C4-2B (cell line): Measurements from ENCODE around the gene L1CAM.

Experiments
- H3K27ac ChIP-seq: fragments of 450-650 bp; 2 replicates; pipeline ENCODE4 v1.5.1; 2017
- ZFX ChIP-seq: fragments of 450-650 bp; IDR thresholded peaks from 2 replicates; pipeline ENCODE4 v1.6.1; 2017
- TF ChIP-seq, protein P1 (sequence below): fragments of 450-650 bp; conservative IDR thresholded peaks from 2 replicates; pipeline ENCODE4 v1.5.1; 2017; ENCODE audit warnings: mild to moderate bottlenecking

The L1CAM gene

DNA sequence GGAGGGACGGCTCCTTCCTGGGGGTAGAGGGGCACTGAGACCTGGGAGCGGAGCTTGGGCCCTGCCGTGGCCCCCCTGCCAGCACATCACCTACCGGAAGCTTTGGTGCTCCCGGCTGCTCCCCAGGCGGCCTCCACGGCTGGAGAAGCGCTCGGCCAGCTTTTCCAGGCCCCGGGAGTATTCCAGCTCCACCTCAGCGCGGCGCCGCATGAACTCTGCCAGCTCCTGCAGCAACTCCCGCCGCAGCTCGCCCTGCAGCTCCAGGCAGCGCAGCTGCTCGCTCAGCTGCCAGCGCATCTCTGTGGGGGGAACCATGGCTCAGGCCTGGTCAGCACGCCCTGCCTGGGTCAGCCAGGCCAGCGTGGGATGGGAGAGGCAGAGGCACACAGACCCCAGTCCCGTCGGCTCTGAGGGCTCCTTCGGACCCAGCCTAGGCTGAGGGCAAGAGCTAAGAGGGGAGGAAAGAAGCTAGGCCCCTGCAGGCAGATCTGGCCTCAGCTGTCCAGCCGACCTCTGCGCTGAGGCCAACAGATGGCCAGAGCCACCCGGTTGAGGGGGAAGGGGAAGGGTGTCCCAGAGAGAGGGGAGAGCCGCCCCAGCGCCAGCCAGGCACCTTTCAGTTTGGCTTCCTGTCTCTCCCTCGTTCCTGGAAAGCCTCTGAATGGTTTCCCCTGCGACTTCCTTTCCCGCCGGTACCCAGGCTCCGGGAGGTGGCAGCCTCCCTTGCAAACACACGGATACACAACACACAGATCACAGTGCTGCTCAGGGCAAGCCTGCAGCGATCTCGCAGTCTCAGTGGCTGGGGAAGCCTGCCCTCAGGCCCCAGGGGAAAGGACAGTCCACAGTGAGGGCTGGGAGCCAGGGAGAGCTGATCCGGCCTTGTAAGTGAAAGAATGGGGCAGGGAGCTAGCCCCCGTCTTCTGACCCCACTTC is 35.8 kb upstream of the L1CAM start:
- H3K27ac ChIP-seq, result no peak overlapping the region
- TF ChIP-seq ZFX, result no peak
- TF ChIP-seq, protein P1, sequence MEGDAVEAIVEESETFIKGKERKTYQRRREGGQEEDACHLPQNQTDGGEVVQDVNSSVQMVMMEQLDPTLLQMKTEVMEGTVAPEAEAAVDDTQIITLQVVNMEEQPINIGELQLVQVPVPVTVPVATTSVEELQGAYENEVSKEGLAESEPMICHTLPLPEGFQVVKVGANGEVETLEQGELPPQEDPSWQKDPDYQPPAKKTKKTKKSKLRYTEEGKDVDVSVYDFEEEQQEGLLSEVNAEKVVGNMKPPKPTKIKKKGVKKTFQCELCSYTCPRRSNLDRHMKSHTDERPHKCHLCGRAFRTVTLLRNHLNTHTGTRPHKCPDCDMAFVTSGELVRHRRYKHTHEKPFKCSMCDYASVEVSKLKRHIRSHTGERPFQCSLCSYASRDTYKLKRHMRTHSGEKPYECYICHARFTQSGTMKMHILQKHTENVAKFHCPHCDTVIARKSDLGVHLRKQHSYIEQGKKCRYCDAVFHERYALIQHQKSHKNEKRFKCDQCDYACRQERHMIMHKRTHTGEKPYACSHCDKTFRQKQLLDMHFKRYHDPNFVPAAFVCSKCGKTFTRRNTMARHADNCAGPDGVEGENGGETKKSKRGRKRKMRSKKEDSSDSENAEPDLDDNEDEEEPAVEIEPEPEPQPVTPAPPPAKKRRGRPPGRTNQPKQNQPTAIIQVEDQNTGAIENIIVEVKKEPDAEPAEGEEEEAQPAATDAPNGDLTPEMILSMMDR, result no peak

DNA sequence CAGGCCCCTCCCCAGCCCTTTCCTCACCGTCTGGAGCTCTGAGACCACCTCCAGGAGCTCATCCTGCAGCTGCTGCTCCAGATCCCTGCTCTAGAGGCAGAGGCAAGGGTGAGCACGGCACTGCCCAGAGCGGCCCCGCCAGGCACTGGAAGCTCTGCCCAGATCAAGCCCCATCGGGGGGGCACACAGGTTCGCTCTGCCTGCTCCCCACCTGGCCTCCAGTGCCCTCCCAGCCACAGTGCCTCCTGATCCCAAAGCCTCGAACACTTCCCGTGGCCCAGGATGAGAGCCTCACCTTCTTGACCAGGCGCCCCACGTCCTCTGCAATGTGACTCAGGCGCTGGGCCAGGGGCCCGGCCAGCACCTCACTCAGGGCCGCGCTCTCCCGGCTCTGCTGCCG is 35.1 kb upstream of the L1CAM start:
- TF ChIP-seq, protein P1, result no peak
- no peak for TF ChIP-seq ZFX
- no peak overlapping the region for H3K27ac ChIP-seq

DNA sequence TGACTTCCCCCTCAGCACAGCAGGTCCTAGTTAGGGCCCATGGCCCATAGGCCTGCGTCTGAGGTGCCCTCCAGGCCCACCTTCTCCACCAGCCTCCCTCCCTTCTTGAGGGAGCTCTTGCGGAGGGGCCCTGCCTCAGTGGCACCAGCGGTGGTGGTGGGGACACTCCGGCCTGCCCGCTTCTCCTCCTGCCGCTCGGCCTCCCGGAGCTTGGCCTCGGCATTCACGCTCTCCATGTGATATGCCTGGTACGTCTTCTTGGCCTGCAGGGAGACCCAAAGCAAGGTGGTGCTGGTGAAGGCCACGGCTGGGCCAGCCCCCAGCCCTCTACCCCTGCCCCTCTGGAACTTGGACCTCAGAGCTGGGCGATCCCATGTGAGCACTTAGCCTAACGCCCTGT is 34.6 kb upstream of the L1CAM start:
- TF ChIP-seq ZFX, result no peak
- TF ChIP-seq, protein P1, result no peak

DNA sequence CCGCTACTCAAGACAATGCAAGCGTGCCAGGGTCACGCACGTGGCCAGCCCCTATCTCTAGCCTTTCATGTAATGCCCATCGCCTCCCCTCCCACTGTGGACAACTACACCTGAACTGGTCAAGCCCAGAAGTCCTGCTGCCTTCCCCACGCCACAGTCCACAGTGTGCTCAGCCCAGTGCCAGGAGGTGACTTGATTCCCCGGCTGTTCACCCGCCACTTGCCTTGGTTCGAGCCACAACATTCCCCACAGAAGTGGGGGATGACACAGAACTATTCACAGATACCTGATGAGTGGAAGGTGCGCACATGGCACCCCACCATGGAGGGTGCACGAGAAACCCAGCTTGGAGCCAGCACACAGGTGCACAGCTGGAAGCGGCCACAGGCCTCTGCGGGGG is 33.3 kb upstream of the L1CAM start:
- H3K27ac ChIP-seq, result no peak overlapping the region
- TF ChIP-seq, protein P1, result no peak
- TF ChIP-seq ZFX, result no peak

More for the DNA sequence above, 34.6 kb upstream of the L1CAM start:
- no peak overlapping the region for H3K27ac ChIP-seq

DNA sequence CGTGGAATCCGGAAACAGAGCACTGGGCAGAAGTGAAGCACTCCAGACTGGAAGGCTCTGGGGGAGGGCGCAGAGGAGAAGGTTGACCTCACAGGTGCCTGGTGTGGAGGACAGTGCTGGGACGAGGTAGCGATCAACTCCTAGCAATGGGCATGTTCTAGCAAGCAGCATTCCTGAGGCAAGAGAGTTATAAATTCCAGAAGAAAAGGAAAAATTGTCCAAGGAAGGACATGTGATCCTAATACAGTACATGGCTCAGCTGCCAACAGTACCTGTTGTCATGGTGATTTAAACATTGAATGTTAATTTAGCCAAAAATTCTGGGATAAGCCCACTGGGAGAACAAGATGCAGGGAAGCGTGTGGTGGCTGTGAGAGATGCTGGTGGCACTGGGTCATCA is 31.9 kb upstream of the L1CAM start:
- TF ChIP-seq, protein P1, result no peak
- no peak for TF ChIP-seq ZFX
- H3K27ac ChIP-seq, result no peak overlapping the region

DNA sequence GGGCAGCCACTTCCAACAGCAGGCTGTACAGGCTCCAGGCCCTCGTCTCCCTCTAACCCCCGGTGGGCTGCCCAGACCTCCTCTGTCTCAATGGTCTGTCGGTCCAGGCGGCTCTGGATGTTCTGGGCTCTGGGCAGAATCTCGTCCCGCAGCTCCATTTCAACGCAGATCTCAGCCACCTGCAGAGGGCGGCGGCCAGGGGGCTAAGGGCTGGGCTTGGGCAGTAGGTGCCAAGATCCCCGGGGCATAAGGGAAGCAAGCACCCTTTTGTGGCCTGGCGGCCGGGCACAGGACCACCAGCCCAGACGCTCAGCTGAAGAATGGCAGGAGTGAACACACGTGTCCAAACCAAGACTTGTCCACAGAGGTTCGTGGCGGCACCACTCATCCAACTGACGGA is 27.7 kb upstream of the L1CAM start:
- no peak for TF ChIP-seq ZFX
- TF ChIP-seq, protein P1, result no peak
- H3K27ac ChIP-seq, result no peak overlapping the region

DNA sequence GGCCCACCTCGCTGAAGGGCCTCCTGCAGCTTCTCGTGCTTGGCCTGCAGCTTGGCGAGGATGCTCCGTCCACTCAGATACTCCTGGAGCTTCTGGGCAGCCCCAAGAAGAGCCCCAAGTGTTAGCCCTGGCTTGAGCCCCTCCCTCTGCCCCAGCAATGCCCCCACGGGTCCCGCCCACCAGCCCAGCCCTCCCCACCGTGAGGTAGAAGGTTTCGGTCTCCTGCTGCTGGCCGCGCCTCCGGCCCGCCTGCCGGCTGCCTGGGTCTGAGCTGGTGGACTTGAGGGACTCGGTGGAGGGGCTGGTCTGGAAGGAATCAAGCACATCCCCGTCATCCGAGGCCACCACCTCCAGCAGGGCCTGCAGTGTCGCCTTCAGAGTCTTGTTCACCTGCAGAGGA is 27.2 kb upstream of the L1CAM start:
- no peak for TF ChIP-seq ZFX
- TF ChIP-seq, protein P1, result no peak
- no peak overlapping the region for H3K27ac ChIP-seq
